ENCODE data around the gene SATB1.

Gene SATB1

GRCh38 chr3:18432752-18433151 is 7.6 kb upstream of the SATB1 start:
- in situ Hi-C loops (cut with HindIII; ENCODE audit: low sequenced_read_pairs) = no loop called here

- in situ Hi-C loops (cut with HindIII; ENCODE audit: low sequenced_read_pairs) = no loop called here
These were observed 6.1 kb upstream of the SATB1 start for GRCh38 chr3:18431266-18431665.

- in situ Hi-C loops (cut with HindIII; ENCODE audit: low sequenced_read_pairs) = no loop called here
These were observed 4.0 kb upstream of the SATB1 start for GRCh38 chr3:18428991-18429745.

- in situ Hi-C loops (cut with HindIII; ENCODE audit: low sequenced_read_pairs) = no loop called here
These were observed 2.9 kb upstream of the SATB1 start for GRCh38 chr3:18428036-18428435.

GRCh38 chr3:18426597-18427193 is 1.6 kb upstream of the SATB1 start:
- in situ Hi-C loops (cut with HindIII; ENCODE audit: low sequenced_read_pairs) = no loop called here

GRCh38 chr3:18425641-18426257 is 610 bp upstream of the SATB1 start:
- in situ Hi-C loops (cut with HindIII; ENCODE audit: low sequenced_read_pairs) = no loop called here

- in situ Hi-C loops (cut with HindIII; ENCODE audit: low sequenced_read_pairs) = no loop called here
These were observed 868 bp downstream of the SATB1 start for GRCh38 chr3:18424213-18424728.

- in situ Hi-C loops (cut with HindIII; ENCODE audit: low sequenced_read_pairs) = no loop called here
These were observed 1.5 kb downstream of the SATB1 start for GRCh38 chr3:18423401-18424212.

- in situ Hi-C loops (cut with HindIII; ENCODE audit: low sequenced_read_pairs) = no loop called here
These were observed 2.2 kb downstream of the SATB1 start for GRCh38 chr3:18422972-18423371.

GRCh38 chr3:18420555-18420954 is 4.6 kb downstream of the SATB1 start:
- in situ Hi-C loops (cut with HindIII; ENCODE audit: low sequenced_read_pairs) = no loop called here

- in situ Hi-C loops (cut with HindIII; ENCODE audit: low sequenced_read_pairs) = no loop called here
These were observed 5.9 kb downstream of the SATB1 start for GRCh38 chr3:18419232-18419631.

GRCh38 chr3:18417904-18418572 is 7.1 kb downstream of the SATB1 start:
- in situ Hi-C loops (cut with HindIII; ENCODE audit: low sequenced_read_pairs) = no loop called here

GRCh38 chr3:18416332-18416731 is 8.8 kb downstream of the SATB1 start:
- in situ Hi-C loops (cut with HindIII; ENCODE audit: low sequenced_read_pairs) = no loop called here

GRCh38 chr3:18415839-18416238 is 9.3 kb downstream of the SATB1 start:
- in situ Hi-C loops (cut with HindIII; ENCODE audit: low sequenced_read_pairs) = no loop called here

- in situ Hi-C loops (cut with HindIII; ENCODE audit: low sequenced_read_pairs) = no loop called here
These were observed 10.0 kb downstream of the SATB1 start for GRCh38 chr3:18415167-18415566.

GRCh38 chr3:18412684-18413083 is 12.5 kb downstream of the SATB1 start:
- in situ Hi-C loops (cut with HindIII; ENCODE audit: low sequenced_read_pairs) = no loop called here

GRCh38 chr3:18411541-18411940 is 13.6 kb downstream of the SATB1 start:
- in situ Hi-C loops (cut with HindIII; ENCODE audit: low sequenced_read_pairs) = no loop called here

- in situ Hi-C loops (cut with HindIII; ENCODE audit: low sequenced_read_pairs) = no loop called here
These were observed 14.9 kb downstream of the SATB1 start for GRCh38 chr3:18410205-18410604.

- in situ Hi-C loops (cut with HindIII; ENCODE audit: low sequenced_read_pairs) = no loop called here
These were observed 15.9 kb downstream of the SATB1 start for GRCh38 chr3:18409266-18409665.

- in situ Hi-C loops (cut with HindIII; ENCODE audit: low sequenced_read_pairs) = no loop called here
These were observed 20.0 kb downstream of the SATB1 start for GRCh38 chr3:18405141-18405540.

- in situ Hi-C loops (cut with HindIII; ENCODE audit: low sequenced_read_pairs) = no loop called here
These were observed 22.1 kb downstream of the SATB1 start for GRCh38 chr3:18403061-18403460.

Data from endothelial cell of hepatic sinusoid (primary cell).